NOMO-1 (cell line): Measurements from ENCODE around the gene LYST.
"Not testable (repeated sequence)": the region's sequence is repeated elsewhere in the genome, so short reads cannot be mapped to it uniquely, and the experiment has no call there.

Experiments used
- DNase-seq, 2 experiments: peaks; one replicate each; lab custom pipeline; 2025; ENCODE audit not compliant: unreplicated experiment in 2 of 2; lab: John Stamatoyannopoulos, UW

The LYST gene

GRCh38 chr1:235673981-235674380 lies 192.7 kb downstream of the LYST start:
- DNase-seq = no peak

- DNase-seq = no peak
Measured at GRCh38 chr1:235671992-235672391, 194.7 kb downstream of the LYST start.

- DNase-seq = no peak
Measured at GRCh38 chr1:235670157-235670776, 196.4 kb downstream of the LYST start.

GRCh38 chr1:235669277-235669676 lies 197.4 kb downstream of the LYST start:
- no peak for DNase-seq

GRCh38 chr1:235663628-235664027 lies 203.1 kb downstream of the LYST start:
- no peak for DNase-seq

GRCh38 chr1:235661568-235661967 lies 205.1 kb downstream of the LYST start:
- DNase-seq = no peak

GRCh38 chr1:235659186-235659771 lies 207.4 kb downstream of the LYST start:
- DNase-seq = no peak

GRCh38 chr1:235657747-235658526 lies 208.8 kb downstream of the LYST start:
- DNase-seq = no peak

- no peak for DNase-seq
Measured at GRCh38 chr1:235657269-235657668, 209.4 kb downstream of the LYST start.

GRCh38 chr1:235652364-235652763 lies 214.3 kb downstream of the LYST start:
- DNase-seq = no peak

GRCh38 chr1:235651170-235651806 lies 215.4 kb downstream of the LYST start:
- DNase-seq = no peak

- no peak for DNase-seq
Measured at GRCh38 chr1:235650341-235651169, 216.2 kb downstream of the LYST start.

- peak; percentile 16 to 22 for DNase-seq
Measured at GRCh38 chr1:235649368-235650163, 217.1 kb downstream of the LYST start, which contains the start of gene GNG4. Gene GNG4, minus strand, starts transcription at chr1:235649784. Its CDS starts 65,946 bp downstream, at chr1:235583838.

GRCh38 chr1:235648954-235649367 lies 217.7 kb downstream of the LYST start:
- peak; percentile 41 to 48 for DNase-seq

GRCh38 chr1:235648407-235648907 lies 218.2 kb downstream of the LYST start:
- DNase-seq = no peak

- not testable (repeated sequence) for DNase-seq
Measured at GRCh38 chr1:235647537-235647936, 219.2 kb downstream of the LYST start.

GRCh38 chr1:235646463-235646862 lies 220.2 kb downstream of the LYST start:
- DNase-seq = no peak

- DNase-seq = no peak
Measured at GRCh38 chr1:235644693-235645305, 221.9 kb downstream of the LYST start.
